Lung microvascular endothelial cell (primary cell): ENCODE measurements around the gene MTSS2. TPM values are rescaled to one million over a fixed set of nuclear protein-coding genes. Genes with fewer than 3 reads are reported as not detected.

Experiments
- DNase-seq, 2 donors: peaks; one replicate each; pipeline versions ENCODE4 v3.0.0 to v3.0.0-alpha.2; 2010; ENCODE audit warnings: low read depth in 2 of 2
- total RNA-seq: library from RNA; depleted of rRNA; stranded (reverse); fragments of >200 nt; gene quantifications from 2 replicates; pipeline ENCODE4 v1.2.1, GENCODE V29; 2014

MTSS2 gene
- total RNA-seq, 1 donor from 2014 or later, result 11.1 TPM

GRCh38 chr16:70714581-70715054 is 28.8 kb upstream of the MTSS2 start:
- no peak for DNase-seq

- no peak for DNase-seq
Measured at GRCh38 chr16:70713824-70714223, 28.0 kb upstream of the MTSS2 start.

GRCh38 chr16:70713342-70713741 is 27.5 kb upstream of the MTSS2 start:
- DNase-seq, result no peak

GRCh38 chr16:70712942-70713341 is 27.1 kb upstream of the MTSS2 start:
- DNase-seq, result no peak

- no peak for DNase-seq
Measured at GRCh38 chr16:70712359-70712758, 26.5 kb upstream of the MTSS2 start.

GRCh38 chr16:70711211-70712031 is 25.6 kb upstream of the MTSS2 start:
- DNase-seq, result no peak

GRCh38 chr16:70710422-70711210 is 24.8 kb upstream of the MTSS2 start:
- DNase-seq, result no peak

GRCh38 chr16:70709942-70710341 is 24.1 kb upstream of the MTSS2 start:
- DNase-seq, result no peak

GRCh38 chr16:70709457-70709856 is 23.6 kb upstream of the MTSS2 start:
- DNase-seq, result no peak

GRCh38 chr16:70708366-70709246 is 22.8 kb upstream of the MTSS2 start:
- peak in 1 of 2 donors; percentile 30 for DNase-seq

- peak in 1 of 2 donors; percentile 59 for DNase-seq
Measured at GRCh38 chr16:70706948-70707465, 21.2 kb upstream of the MTSS2 start.

GRCh38 chr16:70705056-70705455 is 19.2 kb upstream of the MTSS2 start:
- DNase-seq, result no peak

- no peak for DNase-seq
Measured at GRCh38 chr16:70704586-70704985, 18.7 kb upstream of the MTSS2 start.

GRCh38 chr16:70703835-70704381 is 18.1 kb upstream of the MTSS2 start:
- DNase-seq, result no peak

GRCh38 chr16:70703041-70703834 is 17.4 kb upstream of the MTSS2 start:
- DNase-seq, result peak in 1 of 2 donors; percentile 58

GRCh38 chr16:70702624-70703023 is 16.8 kb upstream of the MTSS2 start:
- DNase-seq, result no peak

GRCh38 chr16:70701998-70702397 is 16.1 kb upstream of the MTSS2 start:
- DNase-seq, result no peak

GRCh38 chr16:70701596-70701995 is 15.7 kb upstream of the MTSS2 start:
- DNase-seq, result no peak

GRCh38 chr16:70701036-70701435 is 15.2 kb upstream of the MTSS2 start:
- no peak for DNase-seq
